A549 (cell line): Measurements from ENCODE around the gene NGLY1. TPM values are rescaled to one million over a fixed set of nuclear protein-coding genes. Genes with fewer than 3 reads are reported as not detected.

Experiments used
- ATAC-seq, 2 experiments: fragments of 200-7000 bp in 1 of 2; fragments of >200 bp in 1 of 2; cut with Nextera tagmentation in 1 of 2; cut with Tn5 transposase in 1 of 2; 3 replicates each; pipeline versions ENCODE4 v1.8.0 to v1.9.1; 2018 to 2020; ENCODE audit warnings: mild to moderate bottlenecking in 1 of 2, moderate library complexity in 1 of 2
- CTCF ChIA-PET: fragments of 300-600 bp; sonication (Branson Sonifier 250); formaldehyde crosslinking; extraction: SDS; loops from one replicate; lab custom pipeline; 2021; ENCODE audit warnings: antibody characterized with exemption, inconsistent platforms; lab: Yijun Ruan, JAX
- POLR2A ChIA-PET: fragments of 350-600 bp; formaldehyde crosslinking; extraction: SDS; loops from one replicate; lab custom pipeline; 2021; ENCODE audit warnings: antibody characterized with exemption, inconsistent platforms; lab: Yijun Ruan, JAX
- DNase-seq, 2 experiments: peaks; one replicate each; pipeline versions ENCODE4 v3.0.0 to v3.0.0-alpha.2; 2011 to 2016; ENCODE audit warnings: low read depth in 1 of 2, low spot score in 1 of 2
- FAIRE-seq: peaks from 2 replicates; lab custom pipeline; 2011; peaks lifted over from hg19 to GRCh38; lab: Jason Lieb, UNC
- H3K27ac ChIP-seq, 2 experiments: fragments of >200 bp; sonication (Bioruptor Twin); formaldehyde crosslinking; 3 replicates each; pipeline ENCODE4 v1.5.1; 2016 to 2017
- H3K4me1 ChIP-seq: fragments of >200 bp; sonication (Bioruptor Twin); formaldehyde crosslinking; 3 replicates; pipeline ENCODE4 v1.6.1; 2016
- H3K4me2 ChIP-seq: fragments of >200 bp; sonication (Bioruptor Twin); formaldehyde crosslinking; 3 replicates; pipeline ENCODE4 v1.6.1; 2016
- H3K4me3 ChIP-seq: fragments of >200 bp; sonication (Bioruptor Twin); formaldehyde crosslinking; 3 replicates; pipeline ENCODE4 v1.5.1; 2016
- H3K9me3 ChIP-seq: fragments of >200 bp; sonication (Bioruptor Twin); formaldehyde crosslinking; 3 replicates; pipeline ENCODE4 v1.6.1; 2016
- CBX2 ChIP-seq: fragments of 200-600 bp; sonication (generic); IDR thresholded peaks from 2 replicates; pipeline ENCODE4 v1.6.1; 2016; ENCODE audit warnings: low read depth, mild to moderate bottlenecking, borderline replicate concordance
- CBX8 ChIP-seq: fragments of 200-600 bp; sonication (generic); IDR thresholded peaks from 2 replicates; pipeline ENCODE4 v1.6.1; 2016
- CHD2 ChIP-seq: fragments of 150-350 bp; IDR thresholded peaks from 2 replicates; pipeline ENCODE4 v1.6.1; 2014; ENCODE audit warnings: low read length; ENCODE audit not compliant: partially characterized antibody
- CHD4 ChIP-seq: fragments of 200-600 bp; sonication (generic); IDR thresholded peaks from 2 replicates; pipeline ENCODE4 v1.6.1; 2016; ENCODE audit warnings: antibody characterized with exemption, mild to moderate bottlenecking, borderline replicate concordance
- ELK1 ChIP-seq: fragments of 150-350 bp; IDR thresholded peaks from 2 replicates; pipeline ENCODE4 v1.6.1; 2014; ENCODE audit warnings: low read depth, mild to moderate bottlenecking, low read length
- FOSL2 ChIP-seq, 2 experiments: fragments of 450-650 bp in 1 of 2; fragments of >200 bp in 1 of 2; sonication (Bioruptor Twin) in 1 of 2; formaldehyde crosslinking; IDR thresholded peaks; 2 replicates each; pipeline versions ENCODE4 v1.5.0 to v1.6.1; 2016 to 2020; ENCODE audit warnings: mild to moderate bottlenecking in 1 of 2, moderate library complexity in 1 of 2
- GATA3 ChIP-seq: IDR thresholded peaks from 2 replicates; pipeline ENCODE4 v1.6.1; 2012; ENCODE audit warnings: borderline replicate concordance
- HDAC2 ChIP-seq: fragments of 200-600 bp; sonication (generic); IDR thresholded peaks from 2 replicates; pipeline ENCODE4 v1.6.1; 2016
- HES2 ChIP-seq: fragments of >200 bp; sonication (Bioruptor Twin); formaldehyde crosslinking; IDR thresholded peaks from 2 replicates; pipeline ENCODE4 v1.6.1; 2016
- HOXA7 ChIP-seq: fragments of 250-450 bp; sonication (Bioruptor Pico); IDR thresholded peaks from 2 replicates; pipeline ENCODE4 v1.5.0; 2020; ENCODE audit warnings: mild to moderate bottlenecking, moderate library complexity
- HOXB13 ChIP-seq: fragments of 250-450 bp; sonication (Bioruptor Pico); IDR thresholded peaks from 2 replicates; pipeline ENCODE4 v1.5.0; 2020; ENCODE audit warnings: low read depth, mild to moderate bottlenecking, moderate library complexity
- HOXB5 ChIP-seq: fragments of 250-450 bp; sonication (Bioruptor Pico); IDR thresholded peaks from 2 replicates; pipeline ENCODE4 v1.5.0; 2020; ENCODE audit warnings: mild to moderate bottlenecking, moderate library complexity
- MYC ChIP-seq: IDR thresholded peaks from 2 replicates; pipeline ENCODE4 v1.6.1; 2012; ENCODE audit warnings: mild to moderate bottlenecking, inconsistent platforms, low read length, improper control_type of control experiment, borderline replicate concordance
- NPAS2 ChIP-seq: fragments of 250-450 bp; sonication (Bioruptor Pico); IDR thresholded peaks from 2 replicates; pipeline ENCODE4 v1.8.0; 2022; ENCODE audit warnings: mild to moderate bottlenecking, moderate library complexity, borderline replicate concordance
- NR3C1 ChIP-seq: fragments of >200 bp; sonication (Bioruptor Twin); formaldehyde crosslinking; IDR thresholded peaks from 3 replicates; pipeline ENCODE4 v1.6.1; 2017
- PHF8 ChIP-seq: fragments of 200-600 bp; sonication (generic); IDR thresholded peaks from 2 replicates; pipeline ENCODE4 v1.6.1; 2016; ENCODE audit warnings: low read depth, mild to moderate bottlenecking, antibody characterized with exemption, moderate library complexity, borderline replicate concordance
- RARB ChIP-seq: fragments of 250-450 bp; sonication (Bioruptor Pico); IDR thresholded peaks from 2 replicates; pipeline ENCODE4 v1.8.0; 2021; ENCODE audit warnings: mild to moderate bottlenecking, moderate library complexity
- RFX5 ChIP-seq: fragments of 450-650 bp; IDR thresholded peaks from 2 replicates; pipeline ENCODE4 v1.7.1; 2014; ENCODE audit warnings: antibody characterized with exemption, mild to moderate bottlenecking, moderate library complexity
- SMC3 ChIP-seq: fragments of >200 bp; sonication (Bioruptor Twin); formaldehyde crosslinking; IDR thresholded peaks from 3 replicates; pipeline ENCODE4 v1.6.1; 2018; ENCODE audit warnings: inconsistent platforms
- ZFP36 ChIP-seq: fragments of 450-650 bp; IDR thresholded peaks from 2 replicates; pipeline ENCODE4 v1.6.1; 2014; ENCODE audit warnings: borderline replicate concordance; ENCODE audit not compliant: partially characterized antibody
- ZNF302 ChIP-seq: fragments of 250-450 bp; sonication (Bioruptor Pico); IDR thresholded peaks from 2 replicates; pipeline ENCODE4 v1.9.0; 2021; ENCODE audit warnings: inconsistent platforms, mild to moderate bottlenecking, moderate library complexity
- ZSCAN20 ChIP-seq: fragments of 250-450 bp; sonication (Bioruptor Pico); IDR thresholded peaks from 2 replicates; pipeline ENCODE4 v1.8.0; 2022; ENCODE audit warnings: mild to moderate bottlenecking, moderate library complexity
- WGBS: methylation state at CpG from one replicate; pipeline ENCODE4 v1.1.6; 2017; ENCODE audit errors: missing lambda C conversion rate; 5-methylcytosine and 5-hydroxymethylcytosine counted together
- polyA plus RNA-seq, 4 experiments: library from polyadenylated mRNA; depleted of rRNA in 3 of 4; stranded (reverse); fragments of >200 nt; fragmentation: RNase III in 1 of 4; extraction: RNeasy Plus Mini Kit Qiagen cat#74134 plus additional on column Dnase treatment in 1 of 4; gene quantifications; 2 replicates in 3 of 4; 3 replicates in 1 of 4; pipeline ENCODE4 v1.2.3, GENCODE V29; 2011 to 2017
- TF ChIP-seq, protein P1 (sequence below): fragments of 450-650 bp; IDR thresholded peaks from 2 replicates; pipeline ENCODE4 v1.6.1; 2014; ENCODE audit warnings: antibody characterized with exemption
- TF ChIP-seq, protein P2 (sequence below): fragments of 200-600 bp; sonication (generic); IDR thresholded peaks from 2 replicates; pipeline ENCODE4 v1.6.1; 2016; ENCODE audit warnings: antibody characterized with exemption, mild to moderate bottlenecking, moderate library complexity

NGLY1 gene
- polyA plus RNA-seq, 2 of the 4 experiments (the other 2 are of a cell fraction): 25.2 to 29.2 TPM

DNA sequence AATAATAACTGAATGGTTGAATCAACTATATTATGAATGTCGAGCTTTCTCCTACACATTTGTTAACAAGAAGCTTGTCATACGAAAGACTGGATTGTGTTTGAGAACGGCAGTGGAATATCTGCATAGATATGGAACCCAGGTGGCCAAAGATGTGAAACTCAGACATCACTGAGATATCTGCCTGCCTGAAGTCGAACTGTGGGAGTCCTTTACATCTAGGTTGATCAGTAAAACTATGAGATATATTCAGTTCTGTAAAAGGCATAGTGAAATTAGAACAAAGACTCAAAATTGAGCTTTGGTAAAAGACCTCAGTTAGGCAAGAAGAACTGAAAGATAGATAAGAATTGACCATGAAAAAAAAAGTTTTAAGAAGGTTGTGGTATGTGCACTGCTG lies 77.0 kb downstream of the NGLY1 start:
- TF ChIP-seq CBX8 (no peak), GATA3 (no peak)
- WGBS: 37% methylated on average over 4 of the region's 4 CpGs
- ATAC-seq (no peak), DNase-seq (no peak), FAIRE-seq (no peak)
- ChIA-PET POLR2A (interaction anchor here (0.5 kb wide), 1 partner anchor 16 kb away, joined by 11 read pairs; no protein-coding TSS in a partner anchor), CTCF (interaction anchor here (1.2 kb wide), 1 partner anchor 9 kb away, joined by 3 read pairs; no protein-coding TSS in a partner anchor)
- Histone ChIP-seq H3K4me1 (no peaks in the 10 kb centered on the region), H3K4me3 (no peak overlapping the region), H3K27ac (no peak overlapping the region), H3K9me3 (no peaks in the 10 kb centered on the region), H3K4me2 (no peak overlapping the region)

GRCh38 chr3:25697553-25697952 lies 85.7 kb downstream of the NGLY1 start:
- ChIA-PET CTCF (interaction anchor here (0.9 kb wide), 1 partner anchor 9 kb away, joined by 3 read pairs; no protein-coding TSS in a partner anchor), POLR2A (interaction anchor here (0.7 kb wide), 1 partner anchor 40 kb away, joined by 3 read pairs; no protein-coding TSS in a partner anchor)
- no peak for DNase-seq
- no peaks in the 10 kb centered on the region for H3K9me3 ChIP-seq
- 7% methylated on average over 1 of the region's 1 CpG for WGBS
- H3K4me3 ChIP-seq: no peak overlapping the region
- H3K27ac ChIP-seq: no peak overlapping the region
- H3K4me2 ChIP-seq: no peak overlapping the region
- no peaks in the 10 kb centered on the region for H3K4me1 ChIP-seq
- TF ChIP-seq MYC (no peak), HOXB13 (CRISPR knock-in tag) (no peak), ZNF302 (CRISPR knock-in tag) (no peak), SMC3 (no peak), RARB (CRISPR knock-in tag) (no peak), HOXA7 (CRISPR knock-in tag) (no peak), CHD2 (no peak)
- TF ChIP-seq, protein P1, sequence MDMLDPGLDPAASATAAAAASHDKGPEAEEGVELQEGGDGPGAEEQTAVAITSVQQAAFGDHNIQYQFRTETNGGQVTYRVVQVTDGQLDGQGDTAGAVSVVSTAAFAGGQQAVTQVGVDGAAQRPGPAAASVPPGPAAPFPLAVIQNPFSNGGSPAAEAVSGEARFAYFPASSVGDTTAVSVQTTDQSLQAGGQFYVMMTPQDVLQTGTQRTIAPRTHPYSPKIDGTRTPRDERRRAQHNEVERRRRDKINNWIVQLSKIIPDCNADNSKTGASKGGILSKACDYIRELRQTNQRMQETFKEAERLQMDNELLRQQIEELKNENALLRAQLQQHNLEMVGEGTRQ: no peak
- TF ChIP-seq, all 56 proteins: peak for 0
- ATAC-seq (no peak), FAIRE-seq (no peak)

GRCh38 chr3:25695731-25696420 lies 87.4 kb downstream of the NGLY1 start:
- TF ChIP-seq HDAC2: no peak
- TF ChIP-seq MYC: no peak
- no peak for TF ChIP-seq HOXB5 (CRISPR knock-in tag)
- TF ChIP-seq CBX2: no peak
- Histone ChIP-seq H3K4me2 (no peak overlapping the region), H3K9me3 (no peaks in the 10 kb centered on the region), H3K27ac (no peak overlapping the region), H3K4me1 (no peaks in the 10 kb centered on the region), H3K4me3 (no peak overlapping the region)
- ATAC-seq: no peak
- ChIA-PET CTCF (interaction anchor here (0.9 kb wide), 1 partner anchor 8 kb away, joined by 4 read pairs; no protein-coding TSS in a partner anchor), POLR2A (no interaction called here)
- 64% methylated on average over 4 of the region's 4 CpGs for WGBS
- no peak for FAIRE-seq
- DNase-seq: no peak

- no peak overlapping the region for H3K4me3 ChIP-seq
- WGBS: 58% methylated on average over 3 of the region's 3 CpGs
- H3K9me3 ChIP-seq: no peaks in the 10 kb centered on the region
- FAIRE-seq (no peak), DNase-seq (no peak), ATAC-seq (no peak)
- H3K4me2 ChIP-seq: no peak overlapping the region
- H3K4me1 ChIP-seq: no peaks in the 10 kb centered on the region
- H3K27ac ChIP-seq: no peak overlapping the region
- POLR2A ChIA-PET: no interaction called here
- CTCF ChIA-PET: no interaction called here
- TF ChIP-seq, protein P2, sequence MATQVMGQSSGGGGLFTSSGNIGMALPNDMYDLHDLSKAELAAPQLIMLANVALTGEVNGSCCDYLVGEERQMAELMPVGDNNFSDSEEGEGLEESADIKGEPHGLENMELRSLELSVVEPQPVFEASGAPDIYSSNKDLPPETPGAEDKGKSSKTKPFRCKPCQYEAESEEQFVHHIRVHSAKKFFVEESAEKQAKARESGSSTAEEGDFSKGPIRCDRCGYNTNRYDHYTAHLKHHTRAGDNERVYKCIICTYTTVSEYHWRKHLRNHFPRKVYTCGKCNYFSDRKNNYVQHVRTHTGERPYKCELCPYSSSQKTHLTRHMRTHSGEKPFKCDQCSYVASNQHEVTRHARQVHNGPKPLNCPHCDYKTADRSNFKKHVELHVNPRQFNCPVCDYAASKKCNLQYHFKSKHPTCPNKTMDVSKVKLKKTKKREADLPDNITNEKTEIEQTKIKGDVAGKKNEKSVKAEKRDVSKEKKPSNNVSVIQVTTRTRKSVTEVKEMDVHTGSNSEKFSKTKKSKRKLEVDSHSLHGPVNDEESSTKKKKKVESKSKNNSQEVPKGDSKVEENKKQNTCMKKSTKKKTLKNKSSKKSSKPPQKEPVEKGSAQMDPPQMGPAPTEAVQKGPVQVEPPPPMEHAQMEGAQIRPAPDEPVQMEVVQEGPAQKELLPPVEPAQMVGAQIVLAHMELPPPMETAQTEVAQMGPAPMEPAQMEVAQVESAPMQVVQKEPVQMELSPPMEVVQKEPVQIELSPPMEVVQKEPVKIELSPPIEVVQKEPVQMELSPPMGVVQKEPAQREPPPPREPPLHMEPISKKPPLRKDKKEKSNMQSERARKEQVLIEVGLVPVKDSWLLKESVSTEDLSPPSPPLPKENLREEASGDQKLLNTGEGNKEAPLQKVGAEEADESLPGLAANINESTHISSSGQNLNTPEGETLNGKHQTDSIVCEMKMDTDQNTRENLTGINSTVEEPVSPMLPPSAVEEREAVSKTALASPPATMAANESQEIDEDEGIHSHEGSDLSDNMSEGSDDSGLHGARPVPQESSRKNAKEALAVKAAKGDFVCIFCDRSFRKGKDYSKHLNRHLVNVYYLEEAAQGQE: no peak
- no peak for TF ChIP-seq ELK1
- TF ChIP-seq MYC: no peak
- TF ChIP-seq HES2: no peak
- no peak for TF ChIP-seq PHF8
- TF ChIP-seq FOSL2 (IDR thresholded peaks at IDR 0.05): no peak
- TF ChIP-seq FOSL2 (CRISPR knock-in tag; IDR thresholded peaks at IDR 0.05): no peak
- no peak for TF ChIP-seq HDAC2
- TF ChIP-seq RFX5: no peak
- TF ChIP-seq NR3C1: no peak
- no peak for TF ChIP-seq ZFP36
- no peak for TF ChIP-seq GATA3
- TF ChIP-seq CHD4: no peak
- no peak for TF ChIP-seq ZSCAN20
- no peak for TF ChIP-seq NPAS2 (CRISPR knock-in tag)
Observed at GRCh38 chr3:25693238-25693637, 90.0 kb downstream of the NGLY1 start.
